SH-SY5Y (cell line): ENCODE measurements around the gene FBXL17.

ENCODE experiments used
- GATA2 ChIP-seq: IDR thresholded peaks from 2 replicates; pipeline ENCODE4 v1.6.1; 2011; ENCODE audit warnings: mild to moderate bottlenecking, low read depth, low read length
- GATA3 ChIP-seq: IDR thresholded peaks from 2 replicates; pipeline ENCODE4 v1.6.1; 2011; ENCODE audit warnings: low read depth, mild to moderate bottlenecking, low read length, moderate library complexity

- no peak for TF ChIP-seq GATA3
- TF ChIP-seq GATA2, result no peak
These were observed 521.9 kb downstream of the FBXL17 start for GRCh38 chr5:107860044-107860443.
